Gastrocnemius medialis (tissue), 4 donors: Measurements from ENCODE around the gene TBATA. TPM values are rescaled to one million over a fixed set of nuclear protein-coding genes. Genes with fewer than 3 reads are reported as not detected.

ENCODE experiments used
- ATAC-seq, 2 donors: fragments of 150-250 bp; one replicate each; pipeline ENCODE4 v1.9.1; 2016
- DNase-seq, 2 donors: peaks; one replicate each; pipeline ENCODE4 v3.0.0-alpha.2; 2019
- H3K27ac ChIP-seq, 4 donors: fragments of 200-600 bp; sonication (generic); 1 replicate in 1 of 4; 2 replicates in 3 of 4; pipeline ENCODE4 v1.5.1; 2016 to 2018; ENCODE audit warnings: mild to moderate bottlenecking in 2 of 4, moderate library complexity in 1 of 4
- H3K27me3 ChIP-seq, 3 donors: fragments of 200-600 bp; sonication (generic) in 2 of 3; 1 replicate in 1 of 3; 2 replicates in 2 of 3; pipeline versions ENCODE4 v1.5.1 to v1.6.0; 2016 to 2019; ENCODE audit warnings: mild to moderate bottlenecking in 1 of 3, moderate library complexity in 1 of 3
- H3K36me3 ChIP-seq, 2 donors: fragments of 200-600 bp; sonication (generic) in 1 of 2; one replicate each; pipeline ENCODE4 v1.5.1; 2017 to 2018
- H3K4me1 ChIP-seq, 2 donors: fragments of 200-600 bp; sonication (generic) in 1 of 2; one replicate each; pipeline ENCODE4 v1.5.1; 2016 to 2017; ENCODE audit warnings: mild to moderate bottlenecking in 2 of 2
- H3K4me3 ChIP-seq, 4 donors: fragments of 200-600 bp; sonication (generic) in 3 of 4; 1 replicate in 1 of 4; 2 replicates in 3 of 4; pipeline ENCODE4 v1.5.1; 2016 to 2019; ENCODE audit warnings: mild to moderate bottlenecking in 2 of 4
- H3K9me3 ChIP-seq, 3 donors: fragments of 200-600 bp; sonication (generic) in 2 of 3; 1 replicate in 1 of 3; 2 replicates in 2 of 3; pipeline ENCODE4 v1.5.1; 2016 to 2019
- POLR2A ChIP-seq, 2 donors: fragments of 450-650 bp; IDR thresholded peaks; one replicate each; pipeline ENCODE4 v1.6.1; 2017; ENCODE audit warnings: antibody characterized with exemption in 2 of 2, mild to moderate bottlenecking in 2 of 2, moderate library complexity in 2 of 2
- in situ Hi-C, 4 donors: fragments of 200-750 bp; cut with MboI; loops; one replicate each; pipeline versions ENCODE4 v1.15.0 to v1.8.0; 2017; ENCODE audit warnings: low sequenced_read_pairs in 4 of 4
- intact Hi-C: fragments of 100-400 bp; cut with DNase I; formaldehyde crosslinking; loops from one replicate; pipeline ENCODE4 v1.15.1; 2023; ENCODE audit warnings: low total_unique reads
- total RNA-seq, 4 donors: library from RNA; depleted of rRNA; stranded (reverse); fragments of >200 nt; gene quantifications; one replicate each; pipeline versions ENCODE4 v1.1.0 to v1.2.3, GENCODE V29; 2016
- TF ChIP-seq, protein P1 (sequence below), 5 experiments: fragments of 450-650 bp in 3 of 5; fragments of 200-600 bp in 2 of 5; sonication (generic) in 2 of 5; IDR thresholded peaks in 4 of 5; conservative IDR thresholded peaks in 1 of 5; 1 replicate in 4 of 5; 2 replicates in 1 of 5; pipeline ENCODE4 v1.5.1; 2016 to 2019; ENCODE audit warnings: antibody characterized with exemption in 5 of 5, mild to moderate bottlenecking in 3 of 5, moderate library complexity in 3 of 5

Gene TBATA
- total RNA-seq, 4 donors from 2014 or later, result not detected

DNA sequence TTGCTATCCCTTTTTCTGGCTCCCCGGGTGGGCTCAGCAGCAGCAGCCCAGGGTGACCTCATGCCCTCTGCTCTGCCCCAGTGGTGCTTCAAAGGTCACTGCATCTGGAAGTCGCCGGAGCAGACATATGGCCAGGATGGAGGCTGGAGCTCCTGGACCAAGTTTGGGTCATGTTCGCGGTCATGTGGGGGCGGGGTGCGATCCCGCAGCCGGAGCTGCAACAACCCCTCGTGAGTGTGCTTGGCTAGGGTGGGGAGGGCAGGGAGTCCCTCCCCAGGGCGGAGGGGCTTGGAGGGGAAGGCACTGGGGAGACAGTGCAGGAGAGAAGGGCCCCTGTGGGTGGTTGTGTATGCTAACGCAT lies 46.4 kb downstream of the TBATA start:
- TF ChIP-seq POLR2A (IDR thresholded peaks at IDR 0.05), result no peak
- TF ChIP-seq, protein P1, sequence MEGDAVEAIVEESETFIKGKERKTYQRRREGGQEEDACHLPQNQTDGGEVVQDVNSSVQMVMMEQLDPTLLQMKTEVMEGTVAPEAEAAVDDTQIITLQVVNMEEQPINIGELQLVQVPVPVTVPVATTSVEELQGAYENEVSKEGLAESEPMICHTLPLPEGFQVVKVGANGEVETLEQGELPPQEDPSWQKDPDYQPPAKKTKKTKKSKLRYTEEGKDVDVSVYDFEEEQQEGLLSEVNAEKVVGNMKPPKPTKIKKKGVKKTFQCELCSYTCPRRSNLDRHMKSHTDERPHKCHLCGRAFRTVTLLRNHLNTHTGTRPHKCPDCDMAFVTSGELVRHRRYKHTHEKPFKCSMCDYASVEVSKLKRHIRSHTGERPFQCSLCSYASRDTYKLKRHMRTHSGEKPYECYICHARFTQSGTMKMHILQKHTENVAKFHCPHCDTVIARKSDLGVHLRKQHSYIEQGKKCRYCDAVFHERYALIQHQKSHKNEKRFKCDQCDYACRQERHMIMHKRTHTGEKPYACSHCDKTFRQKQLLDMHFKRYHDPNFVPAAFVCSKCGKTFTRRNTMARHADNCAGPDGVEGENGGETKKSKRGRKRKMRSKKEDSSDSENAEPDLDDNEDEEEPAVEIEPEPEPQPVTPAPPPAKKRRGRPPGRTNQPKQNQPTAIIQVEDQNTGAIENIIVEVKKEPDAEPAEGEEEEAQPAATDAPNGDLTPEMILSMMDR (IDR thresholded peaks at IDR 0.05 in 4 of 5, conservative IDR thresholded peaks at IDR 0.05 in 1 of 5), result no peak
- Histone ChIP-seq H3K27ac (no peak overlapping the region), H3K9me3 (no peaks in the 10 kb centered on the region), H3K4me1 (peaks cover 0 to 10% of the 10 kb centered on the region in 2 donors), H3K4me3 (no peak overlapping the region), H3K27me3 (no peaks in the 10 kb centered on the region), H3K36me3 (no peaks in the 10 kb centered on the region)
- no peak for ATAC-seq
- no peak for DNase-seq
- intact Hi-C loops (no loop called here), in situ Hi-C loops (no loop called here)

DNA sequence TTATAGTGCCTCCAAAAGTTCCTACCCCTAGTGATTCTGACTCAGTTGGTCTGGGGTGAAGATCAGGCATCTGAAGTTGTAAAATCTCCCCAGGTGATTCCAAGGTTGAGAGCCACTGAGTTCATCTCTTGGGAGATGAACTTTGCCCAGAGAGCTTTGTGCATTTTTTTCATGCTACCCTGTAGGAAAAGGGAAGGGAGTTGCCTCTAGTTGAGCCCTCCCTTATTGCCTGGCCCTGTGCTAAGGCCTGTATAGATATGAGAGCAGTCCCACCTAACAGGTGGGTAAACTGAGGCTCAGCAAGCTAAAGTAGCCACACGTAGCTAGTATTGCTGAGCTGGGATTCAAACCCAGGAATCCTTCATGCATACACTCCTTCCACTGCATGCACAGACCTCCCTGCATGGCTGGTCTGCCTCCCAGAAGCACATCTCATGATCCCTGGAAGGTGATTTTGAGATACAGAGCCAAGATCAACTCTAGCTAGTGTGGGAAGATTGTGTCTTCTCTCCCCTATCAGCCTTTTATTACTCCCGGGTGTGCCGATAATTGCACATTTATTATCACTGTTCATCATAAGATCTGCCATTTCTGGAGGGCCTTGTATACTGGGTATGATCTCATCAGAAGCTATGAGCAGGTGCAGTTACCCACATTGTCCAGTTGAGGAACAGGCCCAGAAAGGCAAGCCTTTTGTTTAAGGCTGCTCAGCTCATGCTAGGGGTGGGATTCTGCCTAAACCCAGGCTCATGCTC lies 47.0 kb downstream of the TBATA start:
- H3K27ac ChIP-seq, result no peak overlapping the region
- peaks cover 0 to 9% of the 10 kb centered on the region in 2 donors for H3K4me1 ChIP-seq
- no peaks in the 10 kb centered on the region for H3K9me3 ChIP-seq
- no peak for ATAC-seq
- in situ Hi-C loops, result no loop called here
- TF ChIP-seq, protein P1 (IDR thresholded peaks at IDR 0.05 in 4 of 5, conservative IDR thresholded peaks at IDR 0.05 in 1 of 5), result no peak
- TF ChIP-seq POLR2A (IDR thresholded peaks at IDR 0.05), result no peak
- H3K36me3 ChIP-seq, result no peaks in the 10 kb centered on the region
- intact Hi-C loops, result no loop called here
- no peaks in the 10 kb centered on the region for H3K27me3 ChIP-seq
- H3K4me3 ChIP-seq, result no peak overlapping the region
- no peak for DNase-seq

DNA sequence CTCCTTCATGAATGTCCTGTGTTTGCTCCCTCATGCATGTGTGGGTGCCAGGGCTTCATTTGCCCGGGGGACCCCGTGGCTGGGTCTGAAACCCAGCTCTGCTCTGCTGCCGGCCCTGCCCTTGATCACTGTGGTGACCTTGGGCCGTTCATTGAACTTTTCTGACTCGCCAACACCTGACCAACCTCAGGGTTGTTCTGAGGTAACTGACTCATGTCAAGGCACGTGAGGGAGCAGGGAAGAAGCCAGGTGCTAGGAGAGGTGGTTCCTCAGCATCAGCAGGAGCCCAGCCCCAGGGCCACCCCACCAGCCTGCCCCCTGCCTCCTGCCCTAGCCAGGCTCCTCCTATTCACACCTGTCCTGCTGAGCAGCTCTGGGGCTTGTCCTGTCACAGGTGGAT lies 47.9 kb downstream of the TBATA start:
- DNase-seq, result no peak
- Histone ChIP-seq H3K4me1 (peaks cover 0 to under 1% of the 10 kb centered on the region in 2 donors), H3K27ac (no peak overlapping the region), H3K36me3 (no peaks in the 10 kb centered on the region), H3K4me3 (no peak overlapping the region), H3K27me3 (no peaks in the 10 kb centered on the region), H3K9me3 (no peaks in the 10 kb centered on the region)
- intact Hi-C loops, result no loop called here
- no peak for ATAC-seq
- TF ChIP-seq POLR2A (IDR thresholded peaks at IDR 0.05), result no peak
- TF ChIP-seq, protein P1 (IDR thresholded peaks at IDR 0.05 in 4 of 5, conservative IDR thresholded peaks at IDR 0.05 in 1 of 5), result no peak
- in situ Hi-C loops, result no loop called here

DNA sequence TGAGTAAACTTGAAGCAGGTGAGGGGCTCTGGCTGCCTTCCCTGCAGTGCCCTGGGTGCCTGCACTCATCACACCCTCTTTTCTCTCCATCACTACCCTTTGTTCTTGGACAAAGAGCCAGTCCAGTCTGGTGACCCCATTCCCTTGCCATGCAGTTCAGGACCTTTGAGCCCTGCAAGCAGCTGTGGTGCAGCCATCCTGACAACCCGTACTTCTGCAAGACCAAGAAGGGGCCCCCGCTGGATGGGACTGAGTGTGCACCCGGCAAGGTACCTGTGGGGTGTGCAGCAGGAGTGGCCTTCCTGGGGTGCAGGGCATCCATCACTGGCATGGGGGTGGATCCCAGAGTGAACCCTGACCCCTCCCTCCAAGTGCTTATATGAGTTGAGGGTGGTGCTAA lies 48.7 kb downstream of the TBATA start:
- no peak for ATAC-seq

More for the DNA sequence above, 48.7 kb downstream of the TBATA start:
- intact Hi-C loops (no loop called here), in situ Hi-C loops (no loop called here)
- DNase-seq, result no peak
- Histone ChIP-seq H3K9me3 (no peaks in the 10 kb centered on the region), H3K4me3 (no peak overlapping the region), H3K36me3 (no peaks in the 10 kb centered on the region), H3K4me1 (no peaks in the 10 kb centered on the region), H3K27ac (no peak overlapping the region), H3K27me3 (no peaks in the 10 kb centered on the region)
- TF ChIP-seq POLR2A (IDR thresholded peaks at IDR 0.05), result no peak
- TF ChIP-seq, protein P1 (IDR thresholded peaks at IDR 0.05 in 4 of 5, conservative IDR thresholded peaks at IDR 0.05 in 1 of 5), result no peak
